AG04449 (cell line): ENCODE measurements around the gene CDKL4.
"Not testable (repeated sequence)": the region's sequence is repeated elsewhere in the genome, so short reads cannot be mapped to it uniquely, and the experiment has no call there.

ENCODE experiments used
- CTCF ChIA-PET: fragments of 350-600 bp; formaldehyde crosslinking; extraction: SDS; loops from one replicate; lab custom pipeline; 2021; ENCODE audit warnings: antibody characterized with exemption; lab: Yijun Ruan, JAX
- POLR2A ChIA-PET: fragments of 400-600, 350-600 bp; formaldehyde crosslinking; extraction: SDS; loops from one replicate; lab custom pipeline; 2020; ENCODE audit warnings: antibody characterized with exemption, inconsistent platforms; lab: Yijun Ruan, JAX
- DNase-seq: peaks from one replicate; pipeline ENCODE4 v3.0.0-alpha.2; 2010; ENCODE audit warnings: low read depth, low spot score
- H3K4me3 ChIP-seq: 2 replicates; pipeline ENCODE4 v1.5.1; 2011; ENCODE audit warnings: low read depth, mild to moderate bottlenecking, control low read depth, low read length
- TF ChIP-seq, protein P1 (sequence below): IDR thresholded peaks from one replicate; pipeline ENCODE4 v1.5.1; 2011; ENCODE audit warnings: mild to moderate bottlenecking, moderate library complexity, low read length, control low read depth, inconsistent platforms; ENCODE audit not compliant: insufficient read depth; ENCODE audit errors: missing control alignments

The CDKL4 gene

DNA sequence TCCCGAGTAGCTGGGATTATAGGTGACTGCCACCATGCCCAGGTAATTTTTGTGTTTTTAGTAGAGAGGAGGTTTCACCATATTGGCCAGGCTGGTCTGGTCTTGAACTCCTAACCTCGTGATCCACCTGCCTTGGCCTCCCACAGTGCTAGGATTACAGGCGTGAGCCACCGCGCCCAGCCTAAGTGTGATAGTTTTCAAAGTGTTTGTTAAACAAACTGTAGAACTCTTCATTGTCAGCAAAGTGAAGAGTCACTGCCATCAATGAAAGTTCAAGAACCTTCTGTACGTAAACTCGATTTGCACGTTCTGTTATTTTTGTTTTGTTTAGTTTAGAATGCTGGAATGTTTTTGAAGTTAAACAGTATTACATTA lies 104.9 kb downstream of the CDKL4 start:
- ChIA-PET CTCF (interaction anchor here (1.0 kb wide), 1 partner anchor 15 kb away, joined by 3 read pairs; no protein-coding TSS in a partner anchor), POLR2A (no interaction called here)
- DNase-seq = no peak
- no peak overlapping the region for H3K4me3 ChIP-seq
- TF ChIP-seq, protein P1, sequence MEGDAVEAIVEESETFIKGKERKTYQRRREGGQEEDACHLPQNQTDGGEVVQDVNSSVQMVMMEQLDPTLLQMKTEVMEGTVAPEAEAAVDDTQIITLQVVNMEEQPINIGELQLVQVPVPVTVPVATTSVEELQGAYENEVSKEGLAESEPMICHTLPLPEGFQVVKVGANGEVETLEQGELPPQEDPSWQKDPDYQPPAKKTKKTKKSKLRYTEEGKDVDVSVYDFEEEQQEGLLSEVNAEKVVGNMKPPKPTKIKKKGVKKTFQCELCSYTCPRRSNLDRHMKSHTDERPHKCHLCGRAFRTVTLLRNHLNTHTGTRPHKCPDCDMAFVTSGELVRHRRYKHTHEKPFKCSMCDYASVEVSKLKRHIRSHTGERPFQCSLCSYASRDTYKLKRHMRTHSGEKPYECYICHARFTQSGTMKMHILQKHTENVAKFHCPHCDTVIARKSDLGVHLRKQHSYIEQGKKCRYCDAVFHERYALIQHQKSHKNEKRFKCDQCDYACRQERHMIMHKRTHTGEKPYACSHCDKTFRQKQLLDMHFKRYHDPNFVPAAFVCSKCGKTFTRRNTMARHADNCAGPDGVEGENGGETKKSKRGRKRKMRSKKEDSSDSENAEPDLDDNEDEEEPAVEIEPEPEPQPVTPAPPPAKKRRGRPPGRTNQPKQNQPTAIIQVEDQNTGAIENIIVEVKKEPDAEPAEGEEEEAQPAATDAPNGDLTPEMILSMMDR = no peak

DNA sequence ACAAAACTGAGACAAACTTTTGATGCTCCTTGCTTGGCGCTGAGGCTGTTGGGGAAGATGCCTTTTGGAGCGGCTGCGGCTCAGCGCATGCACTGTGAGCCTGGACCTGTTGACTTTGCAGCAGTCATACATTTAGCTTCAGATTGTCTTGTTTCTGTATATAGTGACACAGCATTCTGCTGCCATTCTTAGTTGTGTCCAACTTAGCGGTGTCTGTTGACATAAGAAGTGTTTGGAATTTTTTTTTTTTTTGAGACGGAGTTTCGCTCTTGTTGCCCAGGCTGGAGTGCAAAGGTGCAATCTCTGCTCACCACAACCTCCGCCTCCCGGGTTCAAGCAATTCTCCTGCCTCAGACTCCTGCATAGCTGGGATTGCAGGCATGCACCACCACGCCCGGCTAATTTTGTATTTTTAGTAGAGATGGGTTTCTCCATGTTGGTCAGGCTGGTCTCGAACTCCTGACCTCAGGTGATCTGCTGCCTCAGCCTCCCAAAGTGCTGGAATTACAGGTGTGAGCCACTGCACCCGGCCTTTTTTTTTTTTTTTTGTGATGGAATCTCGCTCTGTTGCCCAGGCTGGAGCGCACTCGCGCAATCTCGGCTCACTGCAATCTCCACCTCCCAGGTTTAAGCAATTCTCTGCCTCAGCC lies 105.5 kb downstream of the CDKL4 start:
- H3K4me3 ChIP-seq, POLR2A ChIA-PET, DNase-seq, CTCF ChIA-PET: not testable (repeated sequence)

DNA sequence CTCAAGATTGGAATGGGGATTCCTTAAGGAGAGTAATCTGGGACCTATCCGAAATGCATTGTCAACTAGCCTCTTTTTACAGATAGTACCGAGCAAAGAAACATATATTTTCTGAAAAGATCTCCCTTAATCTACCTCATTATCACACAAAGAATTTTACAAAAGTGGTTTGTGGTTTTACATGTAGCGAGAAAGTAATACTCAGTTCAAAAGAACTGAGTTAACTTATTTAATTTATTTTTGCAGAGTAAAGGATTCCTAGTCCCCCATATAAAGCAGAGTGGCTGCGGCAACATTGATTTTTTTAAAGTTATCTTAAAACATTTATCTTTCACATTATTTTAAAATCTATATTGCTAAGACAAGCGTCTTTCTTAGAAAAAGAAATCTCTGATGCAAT lies 107.0 kb downstream of the CDKL4 start:
- POLR2A ChIA-PET = no interaction called here
- CTCF ChIA-PET = interaction anchor here (1.5 kb wide), 1 partner anchor 91 kb away, joined by 3 read pairs; no protein-coding TSS in a partner anchor

DNA sequence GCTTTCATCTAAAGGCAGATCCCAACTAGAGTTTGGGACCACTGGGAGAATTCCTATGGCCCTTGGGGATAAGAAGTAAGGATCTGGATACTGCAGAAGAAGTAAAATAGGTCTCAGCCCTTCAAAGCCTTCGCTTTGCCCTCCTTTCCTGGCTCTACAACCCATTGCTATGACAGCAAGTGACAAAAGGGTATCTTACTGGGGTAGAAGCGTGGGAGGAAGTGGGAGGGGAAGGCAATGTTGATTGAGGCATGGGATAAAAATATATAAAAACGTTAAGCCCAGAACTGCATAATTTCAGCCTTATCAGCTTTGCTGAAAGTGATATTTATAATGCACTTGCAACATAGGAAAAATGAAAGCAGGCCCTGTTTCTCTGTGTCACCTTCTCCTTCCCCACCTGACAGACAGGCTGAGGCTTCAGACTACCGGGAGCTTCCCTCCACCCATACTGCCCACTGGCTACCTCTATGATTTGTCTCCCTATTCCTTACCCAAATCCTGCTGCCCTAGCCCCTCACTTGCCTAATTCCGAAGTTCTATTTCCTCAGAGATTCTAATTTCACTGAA lies 108.0 kb downstream of the CDKL4 start:
- ChIA-PET CTCF (interaction anchor here (1.0 to 1.5 kb wide), 2 partner anchors 11 to 92 kb away, joined by 3 to 5 read pairs; no protein-coding TSS in a partner anchor), POLR2A (no interaction called here)
- no peak overlapping the region for H3K4me3 ChIP-seq
- no peak for DNase-seq
- TF ChIP-seq, protein P1 = no peak

More for the DNA sequence above, 107.0 kb downstream of the CDKL4 start:
- no peak for DNase-seq
- no peak overlapping the region for H3K4me3 ChIP-seq
- TF ChIP-seq, protein P1 = no peak

DNA sequence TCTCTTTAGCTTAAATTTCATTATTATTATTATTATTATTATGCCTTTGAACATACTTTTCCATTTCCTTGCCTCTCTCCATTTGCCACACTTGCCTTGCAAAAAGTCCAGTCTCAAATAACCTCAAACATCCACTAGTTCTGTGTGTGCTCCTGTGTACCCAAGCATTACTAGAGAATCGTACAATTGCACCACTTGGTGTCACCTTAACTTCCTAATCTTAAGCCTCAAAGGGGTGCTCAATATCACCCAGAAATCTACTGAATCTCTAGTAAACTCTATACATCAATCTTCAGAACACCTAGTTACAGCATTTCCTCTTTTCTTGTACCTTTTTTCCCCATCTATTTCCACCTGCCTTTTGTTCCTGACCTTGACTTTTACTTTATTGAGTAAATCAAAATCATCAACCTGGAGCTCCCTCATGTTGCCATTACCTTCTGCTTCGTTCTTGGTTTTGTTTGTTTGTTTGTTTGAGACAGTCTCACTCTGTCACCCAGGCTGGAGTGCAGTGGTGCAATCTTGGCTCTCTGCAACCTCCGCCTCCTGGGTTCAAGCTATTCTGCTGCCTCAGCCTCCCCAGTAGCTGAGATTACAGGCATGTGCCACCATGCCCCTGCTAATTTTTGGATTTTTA lies 110.4 kb downstream of the CDKL4 start:
- POLR2A ChIA-PET = no interaction called here
- no peak overlapping the region for H3K4me3 ChIP-seq
- TF ChIP-seq, protein P1 = no peak
- CTCF ChIA-PET = interaction anchor here (1.1 to 1.4 kb wide), 2 partner anchors 8 to 96 kb away, joined by 3 to 5 read pairs; no protein-coding TSS in a partner anchor
- DNase-seq = no peak

DNA sequence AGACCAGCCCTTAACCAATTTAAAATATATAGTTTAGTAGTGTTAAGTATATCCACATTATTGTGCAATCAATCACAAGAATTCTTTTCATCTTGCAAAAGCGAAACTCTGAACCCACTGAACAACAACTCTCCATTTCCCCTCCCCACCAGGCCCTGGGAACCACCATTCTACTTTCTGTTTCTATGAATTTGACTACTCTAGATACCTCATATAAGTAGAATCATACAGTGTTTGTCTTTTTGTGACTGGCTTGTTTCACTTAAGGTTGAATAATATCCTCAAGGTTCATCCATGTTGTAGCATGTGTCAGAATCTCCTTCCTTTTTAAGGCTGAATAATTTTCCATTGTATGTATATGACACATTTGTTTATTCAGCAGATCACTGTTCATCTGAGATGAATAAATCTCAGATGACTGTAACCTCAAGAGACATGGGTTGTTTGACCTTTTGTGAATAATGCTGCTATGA lies 114.8 kb downstream of the CDKL4 start:
- no peak for DNase-seq
- ChIA-PET CTCF (interaction anchor here (0.8 to 1.5 kb wide), 2 partner anchors 10 to 70 kb away, joined by 3 read pairs; no protein-coding TSS in a partner anchor), POLR2A (no interaction called here)
- TF ChIP-seq, protein P1 = no peak
- H3K4me3 ChIP-seq = no peak overlapping the region
